ENCODE results near the gene VASP.

VASP gene

GRCh38 chr19:45469945-45470761, 37.1 kb upstream of the VASP start:
- Histone ChIP-seq H2AFZ (ENCODE audit: low read length) (peak overlapping the region; percentile 96), H3K36me3 (ENCODE audit: insufficient read depth, low read length) (no peaks in the 10 kb centered on the region), H3F3A (ENCODE audit: low read depth) (no peaks in the 10 kb centered on the region), H3K4me2 (ENCODE audit: low read depth, low read length, poor library complexity, severe bottlenecking) (peak overlapping the region; percentile 88), H3K79me2 (ENCODE audit: insufficient read depth, low read length) (no peaks in the 10 kb centered on the region), H3K27me3 (ENCODE audit: insufficient read depth, low read length, poor library complexity, severe bottlenecking) (no peaks in the 10 kb centered on the region), H3K9ac (ENCODE audit: low read depth, low read length, poor library complexity, severe bottlenecking) (peak overlapping the region; percentile 54), H4K20me1 (ENCODE audit: insufficient read depth, low read length, poor library complexity, severe bottlenecking) (peaks cover 9% of the 10 kb centered on the region), H3K4me3 (ENCODE audit: low read length, poor library complexity, severe bottlenecking) (peak overlapping the region; percentile 87), H3K9me3 (ENCODE audit: insufficient read depth, low read depth, low read length) (no peaks in the 10 kb centered on the region), H3K9me2 (replicated peaks; ENCODE audit: low read depth, low read length) (no peaks in the 10 kb centered on the region), H3K4me1 (ENCODE audit: insufficient read depth, low read length, poor library complexity, severe bottlenecking) (peaks cover 18% of the 10 kb centered on the region)
- TF ChIP-seq CTCF (conservative IDR thresholded peaks at IDR 0.05; ENCODE audit: low read length): no peak
- TF ChIP-seq EZH2phosphoT487 (IDR thresholded peaks at IDR 0.05; ENCODE audit: borderline replicate concordance): no peak

DNA sequence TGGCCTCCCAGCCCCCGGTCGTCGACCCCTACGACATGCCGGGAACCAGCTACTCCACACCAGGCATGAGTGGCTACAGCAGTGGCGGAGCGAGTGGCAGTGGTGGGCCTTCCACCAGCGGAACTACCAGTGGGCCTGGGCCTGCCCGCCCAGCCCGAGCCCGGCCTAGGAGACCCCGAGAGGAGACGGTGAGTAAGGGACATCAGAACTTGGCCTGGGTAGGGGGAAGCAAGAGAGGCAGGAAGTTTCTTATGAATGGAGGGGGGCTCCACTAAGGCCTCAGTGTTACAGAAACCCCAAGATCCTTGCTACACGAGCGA, 36.6 kb upstream of the VASP start:
- no peak for TF ChIP-seq EZH2phosphoT487 (IDR thresholded peaks at IDR 0.05; ENCODE audit: borderline replicate concordance)
- TF ChIP-seq CTCF (conservative IDR thresholded peaks at IDR 0.05; ENCODE audit: low read length): no peak

DNA sequence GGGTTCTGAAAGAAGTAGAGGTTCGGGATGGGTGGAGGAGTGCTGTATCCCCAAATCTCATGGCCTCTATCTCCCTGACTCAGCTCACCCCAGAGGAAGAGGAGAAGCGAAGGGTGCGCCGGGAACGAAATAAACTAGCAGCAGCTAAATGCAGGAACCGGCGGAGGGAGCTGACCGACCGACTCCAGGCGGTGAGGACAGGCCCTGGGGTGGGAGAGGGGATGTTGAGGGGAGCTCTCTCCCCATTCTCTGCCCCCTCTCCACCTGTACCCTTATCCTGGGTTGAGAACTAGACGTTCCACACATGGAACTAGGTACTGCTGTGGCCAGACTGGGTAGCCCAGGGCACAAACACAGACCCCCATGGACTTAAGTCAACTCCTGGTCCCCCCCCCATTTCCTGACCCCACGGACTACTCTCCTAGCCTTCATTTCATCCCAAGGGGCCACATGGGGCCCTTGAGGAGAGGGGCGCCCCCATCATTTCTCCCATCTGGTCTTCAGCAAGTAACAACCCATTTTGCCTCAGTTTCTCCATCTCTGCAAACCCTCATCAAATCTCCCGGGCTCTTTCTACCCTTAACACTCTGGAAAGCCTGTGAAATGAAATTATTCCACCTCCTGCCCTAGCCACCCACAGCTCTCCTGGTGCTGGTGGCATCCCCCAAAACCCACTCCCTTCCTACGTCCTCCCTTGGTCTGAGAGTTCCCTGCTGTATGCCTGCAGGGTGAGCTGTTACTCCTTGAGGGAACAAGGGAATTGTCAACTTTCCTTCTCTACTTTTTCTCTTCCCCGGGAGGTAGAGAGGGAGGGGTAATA, 36.0 kb upstream of the VASP start:
- Histone ChIP-seq H3K4me2 (ENCODE audit: low read depth, low read length, poor library complexity, severe bottlenecking) (no peak overlapping the region), H3K36me3 (ENCODE audit: insufficient read depth, low read length) (no peaks in the 10 kb centered on the region), H3K9me2 (replicated peaks; ENCODE audit: low read depth, low read length) (no peaks in the 10 kb centered on the region), H2AFZ (ENCODE audit: low read length) (no peak overlapping the region), H3K9ac (ENCODE audit: low read depth, low read length, poor library complexity, severe bottlenecking) (no peak overlapping the region), H3K79me2 (ENCODE audit: insufficient read depth, low read length) (no peaks in the 10 kb centered on the region), H3K27me3 (ENCODE audit: insufficient read depth, low read length, poor library complexity, severe bottlenecking) (no peaks in the 10 kb centered on the region), H4K20me1 (ENCODE audit: insufficient read depth, low read length, poor library complexity, severe bottlenecking) (peaks cover 9% of the 10 kb centered on the region), H3K4me1 (ENCODE audit: insufficient read depth, low read length, poor library complexity, severe bottlenecking) (peaks cover 18% of the 10 kb centered on the region), H3K4me3 (ENCODE audit: low read length, poor library complexity, severe bottlenecking) (no peak overlapping the region), H3F3A (ENCODE audit: low read depth) (no peaks in the 10 kb centered on the region), H3K9me3 (ENCODE audit: insufficient read depth, low read depth, low read length) (no peaks in the 10 kb centered on the region)
- TF ChIP-seq EZH2phosphoT487 (IDR thresholded peaks at IDR 0.05; ENCODE audit: borderline replicate concordance): no peak
- no peak for TF ChIP-seq CTCF (conservative IDR thresholded peaks at IDR 0.05; ENCODE audit: low read length)

More for the DNA sequence above, 36.6 kb upstream of the VASP start:
- Histone ChIP-seq H3K4me1 (ENCODE audit: insufficient read depth, low read length, poor library complexity, severe bottlenecking) (peaks cover 18% of the 10 kb centered on the region), H2AFZ (ENCODE audit: low read length) (no peak overlapping the region), H3K9me3 (ENCODE audit: insufficient read depth, low read depth, low read length) (no peaks in the 10 kb centered on the region), H3K79me2 (ENCODE audit: insufficient read depth, low read length) (no peaks in the 10 kb centered on the region), H4K20me1 (ENCODE audit: insufficient read depth, low read length, poor library complexity, severe bottlenecking) (peaks cover 9% of the 10 kb centered on the region), H3K36me3 (ENCODE audit: insufficient read depth, low read length) (no peaks in the 10 kb centered on the region), H3K4me3 (ENCODE audit: low read length, poor library complexity, severe bottlenecking) (no peak overlapping the region), H3K9me2 (replicated peaks; ENCODE audit: low read depth, low read length) (no peaks in the 10 kb centered on the region), H3K9ac (ENCODE audit: low read depth, low read length, poor library complexity, severe bottlenecking) (no peak overlapping the region), H3F3A (ENCODE audit: low read depth) (no peaks in the 10 kb centered on the region), H3K27me3 (ENCODE audit: insufficient read depth, low read length, poor library complexity, severe bottlenecking) (no peaks in the 10 kb centered on the region), H3K4me2 (ENCODE audit: low read depth, low read length, poor library complexity, severe bottlenecking) (no peak overlapping the region)
